A549 (cell line): Measurements from ENCODE around the gene MTHFD2. TPM values are rescaled to one million over a fixed set of nuclear protein-coding genes. Genes with fewer than 3 reads are reported as not detected.

Experiments used
- ATAC-seq, 2 experiments: fragments of 200-7000 bp in 1 of 2; fragments of >200 bp in 1 of 2; cut with Nextera tagmentation in 1 of 2; cut with Tn5 transposase in 1 of 2; 3 replicates each; pipeline versions ENCODE4 v1.8.0 to v1.9.1; 2018 to 2020; ENCODE audit warnings: mild to moderate bottlenecking in 1 of 2, moderate library complexity in 1 of 2
- CTCF ChIA-PET: fragments of 300-600 bp; sonication (Branson Sonifier 250); formaldehyde crosslinking; extraction: SDS; loops from one replicate; lab custom pipeline; 2021; ENCODE audit warnings: antibody characterized with exemption, inconsistent platforms; lab: Yijun Ruan, JAX
- POLR2A ChIA-PET: fragments of 350-600 bp; formaldehyde crosslinking; extraction: SDS; loops from one replicate; lab custom pipeline; 2021; ENCODE audit warnings: antibody characterized with exemption, inconsistent platforms; lab: Yijun Ruan, JAX
- DNase-seq, 2 experiments: peaks; one replicate each; pipeline versions ENCODE4 v3.0.0 to v3.0.0-alpha.2; 2011 to 2016; ENCODE audit warnings: low read depth in 1 of 2, low spot score in 1 of 2
- FAIRE-seq: peaks from 2 replicates; lab custom pipeline; 2011; peaks lifted over from hg19 to GRCh38; lab: Jason Lieb, UNC
- H3K27ac ChIP-seq, 2 experiments: fragments of >200 bp; sonication (Bioruptor Twin); formaldehyde crosslinking; 3 replicates each; pipeline ENCODE4 v1.5.1; 2016 to 2017
- H3K4me1 ChIP-seq: fragments of >200 bp; sonication (Bioruptor Twin); formaldehyde crosslinking; 3 replicates; pipeline ENCODE4 v1.6.1; 2016
- H3K4me2 ChIP-seq: fragments of >200 bp; sonication (Bioruptor Twin); formaldehyde crosslinking; 3 replicates; pipeline ENCODE4 v1.6.1; 2016
- H3K4me3 ChIP-seq: fragments of >200 bp; sonication (Bioruptor Twin); formaldehyde crosslinking; 3 replicates; pipeline ENCODE4 v1.5.1; 2016
- H3K9me3 ChIP-seq: fragments of >200 bp; sonication (Bioruptor Twin); formaldehyde crosslinking; 3 replicates; pipeline ENCODE4 v1.6.1; 2016
- CEBPB ChIP-seq, 2 experiments: fragments of >200 bp in 1 of 2; sonication (Bioruptor Twin) in 1 of 2; formaldehyde crosslinking in 1 of 2; IDR thresholded peaks; 2 replicates each; pipeline ENCODE4 v1.6.1; 2012 to 2016
- CHD2 ChIP-seq: fragments of 150-350 bp; IDR thresholded peaks from 2 replicates; pipeline ENCODE4 v1.6.1; 2014; ENCODE audit warnings: low read length; ENCODE audit not compliant: partially characterized antibody
- CHD4 ChIP-seq: fragments of 200-600 bp; sonication (generic); IDR thresholded peaks from 2 replicates; pipeline ENCODE4 v1.6.1; 2016; ENCODE audit warnings: antibody characterized with exemption, mild to moderate bottlenecking, borderline replicate concordance
- EP300 ChIP-seq, 2 experiments: fragments of >200 bp; sonication (Bioruptor Twin); formaldehyde crosslinking; IDR thresholded peaks; 2 replicates in 1 of 2; 3 replicates in 1 of 2; pipeline ENCODE4 v1.6.1; 2016 to 2017
- GATA3 ChIP-seq: IDR thresholded peaks from 2 replicates; pipeline ENCODE4 v1.6.1; 2012; ENCODE audit warnings: borderline replicate concordance
- HOXA7 ChIP-seq: fragments of 250-450 bp; sonication (Bioruptor Pico); IDR thresholded peaks from 2 replicates; pipeline ENCODE4 v1.5.0; 2020; ENCODE audit warnings: mild to moderate bottlenecking, moderate library complexity
- JUN ChIP-seq, 2 experiments: fragments of >200 bp; sonication (Bioruptor Twin); formaldehyde crosslinking; IDR thresholded peaks; 2 replicates in 1 of 2; 3 replicates in 1 of 2; pipeline ENCODE4 v1.6.1; 2016 to 2017
- JUNB ChIP-seq: fragments of >200 bp; sonication (Bioruptor Twin); formaldehyde crosslinking; IDR thresholded peaks from 2 replicates; pipeline ENCODE4 v1.6.1; 2016
- MAFK ChIP-seq: fragments of 450-650 bp; IDR thresholded peaks from 2 replicates; pipeline ENCODE4 v1.6.1; 2014; ENCODE audit not compliant: partially characterized antibody
- PHF8 ChIP-seq: fragments of 200-600 bp; sonication (generic); IDR thresholded peaks from 2 replicates; pipeline ENCODE4 v1.6.1; 2016; ENCODE audit warnings: low read depth, mild to moderate bottlenecking, antibody characterized with exemption, moderate library complexity, borderline replicate concordance
- POLR2A ChIP-seq: IDR thresholded peaks from 2 replicates; pipeline ENCODE4 v1.6.1; 2012; ENCODE audit warnings: mild to moderate bottlenecking, low read length
- RFX5 ChIP-seq: fragments of 450-650 bp; IDR thresholded peaks from 2 replicates; pipeline ENCODE4 v1.7.1; 2014; ENCODE audit warnings: antibody characterized with exemption, mild to moderate bottlenecking, moderate library complexity
- TP53 ChIP-seq: fragments of 250-450 bp; sonication (Bioruptor Pico); IDR thresholded peaks from 2 replicates; pipeline ENCODE4 v1.5.0; 2021; ENCODE audit warnings: mild to moderate bottlenecking, moderate library complexity
- ZSCAN20 ChIP-seq: fragments of 250-450 bp; sonication (Bioruptor Pico); IDR thresholded peaks from 2 replicates; pipeline ENCODE4 v1.8.0; 2022; ENCODE audit warnings: mild to moderate bottlenecking, moderate library complexity
- WGBS: methylation state at CpG from one replicate; pipeline ENCODE4 v1.1.6; 2017; ENCODE audit errors: missing lambda C conversion rate; 5-methylcytosine and 5-hydroxymethylcytosine counted together
- polyA plus RNA-seq, 4 experiments: library from polyadenylated mRNA; depleted of rRNA in 3 of 4; stranded (reverse); fragments of >200 nt; fragmentation: RNase III in 1 of 4; extraction: RNeasy Plus Mini Kit Qiagen cat#74134 plus additional on column Dnase treatment in 1 of 4; gene quantifications; 2 replicates in 3 of 4; 3 replicates in 1 of 4; pipeline ENCODE4 v1.2.3, GENCODE V29; 2011 to 2017
- TF ChIP-seq, protein P1 (sequence below): IDR thresholded peaks from 2 replicates; pipeline ENCODE4 v1.6.1; 2012
- TF ChIP-seq, protein P2 (sequence below): fragments of 200-600 bp; sonication (generic); IDR thresholded peaks from 2 replicates; pipeline ENCODE4 v1.6.1; 2016; ENCODE audit warnings: antibody characterized with exemption, mild to moderate bottlenecking, moderate library complexity
- TF ChIP-seq, protein P3 (sequence below): fragments of >200 bp; sonication (Bioruptor Twin); formaldehyde crosslinking; IDR thresholded peaks from 3 replicates; pipeline ENCODE4 v1.6.1; 2016
- TF ChIP-seq, protein P4 (sequence below): IDR thresholded peaks from 2 replicates; pipeline ENCODE4 v1.6.1; 2012
- TF ChIP-seq, protein P5 (sequence below): IDR thresholded peaks from 2 replicates; pipeline ENCODE4 v1.6.1; 2012; ENCODE audit warnings: low read depth, borderline replicate concordance
- TF ChIP-seq, protein P6 (sequence below): fragments of 250-450 bp; sonication (Bioruptor Pico); IDR thresholded peaks from 2 replicates; pipeline ENCODE4 v1.5.0; 2021; ENCODE audit warnings: mild to moderate bottlenecking, moderate library complexity, borderline replicate concordance

MTHFD2 gene
- polyA plus RNA-seq, 2 of the 4 experiments (the other 2 are of a cell fraction): 149 to 608 TPM

DNA sequence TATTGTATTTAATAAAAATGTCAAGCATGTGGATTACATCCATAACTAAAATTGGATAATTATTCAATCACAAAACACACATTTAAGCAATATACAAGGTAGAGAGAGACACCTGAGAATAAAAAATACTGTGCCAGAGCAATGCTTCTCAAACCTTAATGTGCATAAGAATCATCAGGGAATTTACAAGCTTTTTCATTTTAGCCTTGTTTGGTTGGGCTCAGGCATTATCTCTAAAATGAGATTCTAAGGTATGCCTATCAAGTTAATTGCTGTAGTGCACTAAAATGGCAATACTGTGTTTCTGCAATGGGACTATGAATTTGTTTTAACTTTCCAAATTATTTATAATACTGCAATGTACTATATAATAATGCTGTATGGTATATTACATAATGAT, 20.7 kb upstream of the MTHFD2 start (continued):
- TF ChIP-seq, protein P1, sequence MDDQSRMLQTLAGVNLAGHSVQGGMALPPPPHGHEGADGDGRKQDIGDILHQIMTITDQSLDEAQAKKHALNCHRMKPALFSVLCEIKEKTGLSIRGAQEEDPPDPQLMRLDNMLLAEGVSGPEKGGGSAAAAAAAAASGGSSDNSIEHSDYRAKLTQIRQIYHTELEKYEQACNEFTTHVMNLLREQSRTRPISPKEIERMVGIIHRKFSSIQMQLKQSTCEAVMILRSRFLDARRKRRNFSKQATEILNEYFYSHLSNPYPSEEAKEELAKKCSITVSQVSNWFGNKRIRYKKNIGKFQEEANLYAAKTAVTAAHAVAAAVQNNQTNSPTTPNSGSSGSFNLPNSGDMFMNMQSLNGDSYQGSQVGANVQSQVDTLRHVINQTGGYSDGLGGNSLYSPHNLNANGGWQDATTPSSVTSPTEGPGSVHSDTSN: no peak
- TF ChIP-seq CHD4: no peak
- TF ChIP-seq RFX5: no peak
- TF ChIP-seq JUNB: no peak

DNA sequence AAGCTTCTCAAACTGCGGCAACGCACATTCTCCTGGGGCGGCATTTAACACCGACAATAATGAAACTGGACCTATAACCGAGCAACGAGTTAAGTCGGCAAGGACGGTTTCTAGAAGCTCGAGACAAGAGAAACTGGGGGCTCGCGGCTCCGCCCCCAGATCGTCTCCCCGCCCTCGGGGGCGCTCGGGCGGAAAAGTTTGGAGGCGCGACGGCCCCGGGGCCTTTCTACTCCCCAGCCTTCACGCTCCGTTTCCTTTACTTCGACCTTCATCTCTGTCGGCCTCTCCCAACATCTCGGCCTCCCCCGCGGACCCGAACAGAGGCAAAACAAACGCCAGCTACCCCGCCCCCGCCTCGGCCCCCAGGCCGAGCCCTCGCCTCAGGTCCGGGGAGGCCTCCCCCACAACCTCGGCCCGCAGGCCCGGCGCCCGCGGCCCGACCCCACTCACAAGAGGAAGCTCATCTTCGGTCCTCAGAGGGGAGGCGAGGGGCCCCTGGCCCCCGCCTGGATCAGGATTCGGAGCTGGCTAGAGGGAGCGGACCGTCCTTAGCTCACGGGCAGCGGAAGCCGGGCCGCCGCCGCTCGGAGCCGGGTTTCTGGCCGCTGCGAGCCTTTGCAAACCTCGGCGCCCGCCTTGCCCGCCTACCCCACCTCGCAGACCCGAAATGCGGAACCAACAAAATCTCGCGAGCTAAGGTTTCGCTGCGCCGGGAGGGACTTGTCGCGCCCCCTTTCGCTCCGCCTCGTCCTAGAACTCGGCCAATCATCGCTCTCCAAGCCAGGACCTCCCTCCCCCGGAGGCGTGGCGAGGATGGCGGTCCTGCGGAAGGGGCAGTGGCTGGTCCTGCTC, 20.0 kb upstream of the MTHFD2 start, which contains the start of gene MOB1A:
Gene MOB1A (minus strand): TSS at position 669 of the 852 bp plus-strand sequence. CDS start 205 bp downstream, at position 464.
- peak; percentile 92 for TF ChIP-seq CHD2
- TF ChIP-seq, protein P1: peak; percentile 54; the same call in 1 of the 2 replicates
- no peak for TF ChIP-seq ZSCAN20 (CRISPR knock-in tag)
- TF ChIP-seq CEBPB (IDR thresholded peaks at IDR 0.05): no peak
- 0 out of 2 replicates have a peak, but pooled peaks have one; percentile 52 for TF ChIP-seq TP53
- TF ChIP-seq, protein P2, sequence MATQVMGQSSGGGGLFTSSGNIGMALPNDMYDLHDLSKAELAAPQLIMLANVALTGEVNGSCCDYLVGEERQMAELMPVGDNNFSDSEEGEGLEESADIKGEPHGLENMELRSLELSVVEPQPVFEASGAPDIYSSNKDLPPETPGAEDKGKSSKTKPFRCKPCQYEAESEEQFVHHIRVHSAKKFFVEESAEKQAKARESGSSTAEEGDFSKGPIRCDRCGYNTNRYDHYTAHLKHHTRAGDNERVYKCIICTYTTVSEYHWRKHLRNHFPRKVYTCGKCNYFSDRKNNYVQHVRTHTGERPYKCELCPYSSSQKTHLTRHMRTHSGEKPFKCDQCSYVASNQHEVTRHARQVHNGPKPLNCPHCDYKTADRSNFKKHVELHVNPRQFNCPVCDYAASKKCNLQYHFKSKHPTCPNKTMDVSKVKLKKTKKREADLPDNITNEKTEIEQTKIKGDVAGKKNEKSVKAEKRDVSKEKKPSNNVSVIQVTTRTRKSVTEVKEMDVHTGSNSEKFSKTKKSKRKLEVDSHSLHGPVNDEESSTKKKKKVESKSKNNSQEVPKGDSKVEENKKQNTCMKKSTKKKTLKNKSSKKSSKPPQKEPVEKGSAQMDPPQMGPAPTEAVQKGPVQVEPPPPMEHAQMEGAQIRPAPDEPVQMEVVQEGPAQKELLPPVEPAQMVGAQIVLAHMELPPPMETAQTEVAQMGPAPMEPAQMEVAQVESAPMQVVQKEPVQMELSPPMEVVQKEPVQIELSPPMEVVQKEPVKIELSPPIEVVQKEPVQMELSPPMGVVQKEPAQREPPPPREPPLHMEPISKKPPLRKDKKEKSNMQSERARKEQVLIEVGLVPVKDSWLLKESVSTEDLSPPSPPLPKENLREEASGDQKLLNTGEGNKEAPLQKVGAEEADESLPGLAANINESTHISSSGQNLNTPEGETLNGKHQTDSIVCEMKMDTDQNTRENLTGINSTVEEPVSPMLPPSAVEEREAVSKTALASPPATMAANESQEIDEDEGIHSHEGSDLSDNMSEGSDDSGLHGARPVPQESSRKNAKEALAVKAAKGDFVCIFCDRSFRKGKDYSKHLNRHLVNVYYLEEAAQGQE: peak; percentile 88
- TF ChIP-seq, protein P3, sequence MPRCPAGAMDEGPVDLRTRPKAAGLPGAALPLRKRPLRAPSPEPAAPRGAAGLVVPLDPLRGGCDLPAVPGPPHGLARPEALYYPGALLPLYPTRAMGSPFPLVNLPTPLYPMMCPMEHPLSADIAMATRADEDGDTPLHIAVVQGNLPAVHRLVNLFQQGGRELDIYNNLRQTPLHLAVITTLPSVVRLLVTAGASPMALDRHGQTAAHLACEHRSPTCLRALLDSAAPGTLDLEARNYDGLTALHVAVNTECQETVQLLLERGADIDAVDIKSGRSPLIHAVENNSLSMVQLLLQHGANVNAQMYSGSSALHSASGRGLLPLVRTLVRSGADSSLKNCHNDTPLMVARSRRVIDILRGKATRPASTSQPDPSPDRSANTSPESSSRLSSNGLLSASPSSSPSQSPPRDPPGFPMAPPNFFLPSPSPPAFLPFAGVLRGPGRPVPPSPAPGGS: peak; percentile 94
- TF ChIP-seq GATA3: peak; percentile 56; the same call in 1 of the 2 replicates
- no peak for TF ChIP-seq HOXA7 (CRISPR knock-in tag)
- no peak for TF ChIP-seq EP300 (IDR thresholded peaks at IDR 0.05)
- no peak for TF ChIP-seq RFX5
- TF ChIP-seq, protein P4, sequence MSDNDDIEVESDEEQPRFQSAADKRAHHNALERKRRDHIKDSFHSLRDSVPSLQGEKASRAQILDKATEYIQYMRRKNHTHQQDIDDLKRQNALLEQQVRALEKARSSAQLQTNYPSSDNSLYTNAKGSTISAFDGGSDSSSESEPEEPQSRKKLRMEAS: peak; percentile 52
- TF ChIP-seq PHF8: peak; percentile 95
- TF ChIP-seq POLR2A: peak; percentile 86
- TF ChIP-seq, protein P5, sequence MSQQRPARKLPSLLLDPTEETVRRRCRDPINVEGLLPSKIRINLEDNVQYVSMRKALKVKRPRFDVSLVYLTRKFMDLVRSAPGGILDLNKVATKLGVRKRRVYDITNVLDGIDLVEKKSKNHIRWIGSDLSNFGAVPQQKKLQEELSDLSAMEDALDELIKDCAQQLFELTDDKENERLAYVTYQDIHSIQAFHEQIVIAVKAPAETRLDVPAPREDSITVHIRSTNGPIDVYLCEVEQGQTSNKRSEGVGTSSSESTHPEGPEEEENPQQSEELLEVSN: peak; percentile 12; the same call in 1 of the 2 replicates
- TF ChIP-seq, protein P6, sequence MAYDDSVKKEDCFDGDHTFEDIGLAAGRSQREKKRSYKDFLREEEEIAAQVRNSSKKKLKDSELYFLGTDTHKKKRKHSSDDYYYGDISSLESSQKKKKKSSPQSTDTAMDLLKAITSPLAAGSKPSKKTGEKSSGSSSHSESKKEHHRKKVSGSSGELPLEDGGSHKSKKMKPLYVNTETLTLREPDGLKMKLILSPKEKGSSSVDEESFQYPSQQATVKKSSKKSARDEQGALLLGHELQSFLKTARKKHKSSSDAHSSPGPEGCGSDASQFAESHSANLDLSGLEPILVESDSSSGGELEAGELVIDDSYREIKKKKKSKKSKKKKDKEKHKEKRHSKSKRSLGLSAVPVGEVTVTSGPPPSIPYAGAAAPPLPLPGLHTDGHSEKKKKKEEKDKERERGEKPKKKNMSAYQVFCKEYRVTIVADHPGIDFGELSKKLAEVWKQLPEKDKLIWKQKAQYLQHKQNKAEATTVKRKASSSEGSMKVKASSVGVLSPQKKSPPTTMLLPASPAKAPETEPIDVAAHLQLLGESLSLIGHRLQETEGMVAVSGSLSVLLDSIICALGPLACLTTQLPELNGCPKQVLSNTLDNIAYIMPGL: peak; percentile 87; the same call in 1 of the 2 replicates
- TF ChIP-seq JUN (IDR thresholded peaks at IDR 0.05): peak; percentile 92 to 94
- TF ChIP-seq MAFK: peak; percentile 52
- Histone ChIP-seq H3K4me2 (peak within 1 kb of the TSS; percentile 89), H3K27ac (peak within 1 kb of the TSS; percentile 92 to 95), H3K4me1 (peaks cover 12% of the 10 kb centered on the region; the same call in 2 of the 3 replicates), H3K4me3 (peak within 1 kb of the TSS; percentile 85), H3K9me3 (no peaks in the 10 kb centered on the region)
- DNase-seq: peak; percentile 96 to 99
- POLR2A ChIA-PET: interaction anchor here (0.7 to 2.2 kb wide), 21 partner anchors 9 to 351 kb away, joined by 3 to 29 read pairs (median 5); partner anchors contain the start of genes MTHFD2 and STAMBP
- FAIRE-seq: peak; percentile 84
- CTCF ChIA-PET: interaction anchor here (0.6 to 3.3 kb wide), 14 partner anchors 10 to 1514 kb away, joined by 3 to 22 read pairs (median 4); partner anchors contain the start of gene MTHFD2
- ATAC-seq: peak; percentile 98 to 99
- 2% methylated on average over 42 of the region's 84 CpGs for WGBS
